Inflammatory macrophage treated with lipopolysaccharide for 4 hours (primary cell): ENCODE results near the gene MT1X.
A peak's percentile ranks its signal among the peaks of the same experiment; 100 is the strongest.

Experiments
- DNase-seq: peaks from one replicate; pipeline ENCODE4 v3.0.0-alpha.2; 2020

The MT1X gene

DNA sequence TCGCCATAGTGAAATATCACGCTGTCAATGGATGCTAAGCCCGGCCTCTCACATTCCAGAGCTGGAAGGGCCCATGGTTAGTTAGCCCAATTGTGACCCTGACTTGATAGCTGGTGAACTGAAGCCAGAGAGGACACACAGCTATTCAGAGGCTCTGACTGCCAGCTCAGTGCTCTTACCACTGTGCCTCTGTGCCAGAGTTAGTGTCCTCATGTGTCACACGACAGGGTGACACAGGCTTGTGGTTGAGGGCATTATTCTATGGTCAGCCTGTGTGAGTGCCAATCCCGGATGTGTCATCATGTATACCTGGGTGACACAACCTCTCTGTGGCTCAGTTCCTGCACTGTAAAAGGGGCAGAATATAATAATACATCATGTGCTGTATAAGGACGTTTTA, 2.5 kb upstream of the MT1X start:
- peak; percentile 47 for DNase-seq

GRCh38 chr16:56682703-56683397, 580 bp downstream of the MT1X start:
- no peak for DNase-seq

- no peak for DNase-seq
Observed at GRCh38 chr16:56683424-56684172, 1.3 kb downstream of the MT1X start.

DNA sequence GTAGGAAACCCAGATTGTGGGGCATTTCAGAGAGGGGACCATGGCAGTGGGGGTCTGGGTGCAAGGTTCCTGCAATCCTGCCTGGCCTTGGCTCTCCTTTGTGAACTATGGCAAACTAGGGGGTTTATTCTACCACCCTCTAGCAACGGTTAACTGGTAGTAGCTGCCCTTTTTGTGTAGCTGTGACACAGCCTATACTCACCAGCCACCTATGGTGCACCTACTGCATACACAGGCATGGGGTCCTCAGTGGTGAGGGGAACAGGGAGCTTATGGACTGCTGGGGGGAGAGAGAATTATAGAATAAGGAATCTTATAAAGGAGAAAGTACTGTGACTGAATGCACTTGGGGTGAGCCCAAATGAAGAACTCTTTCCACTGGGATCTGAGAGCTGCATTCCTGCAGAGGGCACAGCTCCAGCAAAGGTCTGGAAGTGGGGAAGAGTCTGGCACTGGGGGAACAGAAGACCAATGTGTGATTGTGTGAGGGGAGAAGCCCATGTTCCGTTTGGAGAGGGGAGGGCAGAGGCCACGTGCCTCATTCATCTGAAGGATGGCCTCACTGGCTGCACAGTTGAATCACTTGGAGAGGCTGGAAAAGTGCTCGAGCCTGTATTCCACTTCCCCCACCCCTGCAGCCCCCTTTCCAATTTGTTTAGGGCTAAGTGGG, 2.1 kb downstream of the MT1X start:
- no peak for DNase-seq

DNA sequence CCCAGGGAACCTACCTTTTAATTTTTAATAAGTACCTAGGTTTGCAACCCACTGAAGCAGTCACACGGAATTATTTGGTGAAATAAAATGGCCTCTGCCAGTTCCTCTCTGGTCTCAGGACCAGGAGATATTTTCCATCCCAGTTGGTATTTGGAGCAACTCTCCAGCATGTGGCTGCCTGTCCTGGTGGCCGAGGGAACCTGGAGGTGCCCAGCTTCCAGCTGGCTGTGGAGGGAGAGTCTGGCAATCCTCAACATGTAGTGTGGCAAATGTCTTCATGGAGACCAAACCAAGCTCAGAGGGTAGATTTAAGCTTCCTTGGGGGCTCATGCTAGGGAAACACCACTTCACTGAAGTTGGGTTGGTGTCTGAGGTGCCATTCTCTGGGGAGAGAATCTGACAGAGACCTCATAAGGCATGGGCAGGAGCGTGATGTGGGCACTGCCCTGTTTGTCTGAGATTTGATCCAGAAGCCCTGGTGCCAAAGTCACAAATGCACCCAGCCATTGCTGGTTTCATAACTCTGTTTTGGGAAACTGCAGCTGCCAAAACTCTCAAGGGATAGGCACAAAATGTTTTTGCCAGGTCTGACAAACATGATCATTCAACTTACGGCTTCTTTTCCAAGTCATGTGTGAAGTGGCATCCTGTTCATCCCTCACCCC, 2.8 kb downstream of the MT1X start:
- DNase-seq = no peak

- DNase-seq = no peak
Observed at GRCh38 chr16:56686758-56687157, 4.5 kb downstream of the MT1X start.

- no peak for DNase-seq
Observed at GRCh38 chr16:56688762-56689161, 6.5 kb downstream of the MT1X start.

DNA sequence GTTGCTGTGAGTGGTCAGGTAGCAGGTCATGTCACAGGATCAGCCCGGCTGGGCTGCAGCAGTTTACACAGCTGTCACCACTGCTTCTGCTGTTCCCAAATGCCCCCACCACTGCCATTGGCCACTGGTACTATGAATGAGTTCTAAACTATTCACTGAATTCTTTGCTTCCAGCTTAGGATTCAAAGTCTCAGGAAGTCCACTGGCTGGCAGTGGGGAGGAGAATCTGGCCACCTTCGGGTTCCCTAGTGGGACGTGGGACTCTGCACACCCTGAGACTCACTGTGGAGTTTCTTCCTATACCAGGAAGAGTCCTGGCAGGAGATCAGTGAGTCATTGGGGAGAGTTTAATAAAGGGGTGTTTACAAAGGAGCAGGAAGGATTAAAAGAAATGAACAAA, 6.9 kb downstream of the MT1X start:
- no peak for DNase-seq

DNA sequence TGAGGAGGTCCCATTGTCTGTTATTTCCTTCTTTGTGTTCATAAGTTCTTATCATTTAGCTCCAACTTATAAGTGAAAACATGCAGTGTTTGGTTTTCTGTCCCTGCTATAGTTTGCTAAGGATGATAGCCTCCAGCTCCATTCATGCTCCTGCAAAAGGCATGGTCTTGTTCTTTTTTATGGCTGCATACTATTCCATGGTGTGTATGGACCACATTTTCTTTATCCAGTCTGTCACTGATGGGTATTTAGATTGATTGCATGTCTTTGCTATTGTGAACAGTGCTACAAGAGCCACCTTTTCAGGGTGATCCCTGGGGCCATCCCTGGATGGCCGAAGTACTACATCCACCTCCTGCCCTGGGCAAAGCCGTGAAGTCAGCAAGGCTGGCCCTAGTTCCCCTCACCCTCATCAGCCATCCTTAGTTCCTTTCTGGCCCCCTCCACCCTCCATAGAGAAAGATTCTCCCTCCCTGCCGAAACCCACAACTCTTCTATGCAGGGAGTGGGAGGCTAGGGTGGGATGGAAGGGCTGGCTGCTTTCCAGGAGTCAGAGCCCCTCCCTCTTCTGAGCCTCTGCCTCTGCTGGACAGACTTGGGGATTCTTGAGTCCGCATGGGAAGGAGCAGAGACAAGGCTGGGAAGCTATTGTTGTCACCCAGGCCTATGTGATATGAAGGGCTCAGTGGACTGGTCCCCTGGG, 8.3 kb downstream of the MT1X start:
- no peak for DNase-seq

DNA sequence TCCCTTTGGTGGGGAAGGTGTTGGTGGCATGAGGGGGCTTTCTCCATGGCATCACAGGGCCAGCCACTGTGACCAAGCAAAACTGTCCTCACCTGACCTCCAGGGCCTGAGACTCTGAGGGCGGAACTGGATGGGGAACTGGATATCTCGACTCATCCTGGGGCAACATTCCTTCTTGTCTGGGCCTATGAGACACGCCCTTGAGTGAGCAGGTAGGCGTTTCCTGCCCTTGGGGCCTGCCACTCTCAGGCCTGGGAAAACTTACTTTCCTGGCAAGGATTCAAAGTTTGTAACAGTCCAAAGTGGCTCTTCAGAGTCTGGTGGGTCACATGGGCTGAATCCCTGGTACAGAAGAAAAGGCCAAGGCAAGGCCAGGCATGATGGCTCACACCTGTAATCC, 9.6 kb downstream of the MT1X start:
- peak; percentile 67 for DNase-seq

DNA sequence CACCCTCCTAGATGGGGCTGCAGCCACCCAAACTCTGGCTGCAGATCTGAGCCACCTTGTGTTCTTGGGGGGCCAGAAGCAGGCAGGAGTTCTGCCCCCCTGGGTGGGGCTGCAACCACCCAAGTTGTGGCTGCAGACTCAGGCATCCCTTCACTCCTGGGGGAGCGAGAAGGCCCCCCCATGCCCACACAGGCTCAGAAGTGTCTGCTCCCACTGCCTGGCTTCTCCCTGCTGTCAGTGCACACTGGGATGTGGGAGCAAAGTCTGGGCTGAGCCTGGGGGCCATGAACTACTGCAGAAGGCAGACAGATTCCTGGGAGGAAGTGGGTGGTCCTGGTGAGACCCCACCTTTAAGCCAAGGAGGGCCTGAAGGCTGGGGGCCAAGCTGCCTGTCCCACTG, 13.0 kb downstream of the MT1X start:
- no peak for DNase-seq

DNA sequence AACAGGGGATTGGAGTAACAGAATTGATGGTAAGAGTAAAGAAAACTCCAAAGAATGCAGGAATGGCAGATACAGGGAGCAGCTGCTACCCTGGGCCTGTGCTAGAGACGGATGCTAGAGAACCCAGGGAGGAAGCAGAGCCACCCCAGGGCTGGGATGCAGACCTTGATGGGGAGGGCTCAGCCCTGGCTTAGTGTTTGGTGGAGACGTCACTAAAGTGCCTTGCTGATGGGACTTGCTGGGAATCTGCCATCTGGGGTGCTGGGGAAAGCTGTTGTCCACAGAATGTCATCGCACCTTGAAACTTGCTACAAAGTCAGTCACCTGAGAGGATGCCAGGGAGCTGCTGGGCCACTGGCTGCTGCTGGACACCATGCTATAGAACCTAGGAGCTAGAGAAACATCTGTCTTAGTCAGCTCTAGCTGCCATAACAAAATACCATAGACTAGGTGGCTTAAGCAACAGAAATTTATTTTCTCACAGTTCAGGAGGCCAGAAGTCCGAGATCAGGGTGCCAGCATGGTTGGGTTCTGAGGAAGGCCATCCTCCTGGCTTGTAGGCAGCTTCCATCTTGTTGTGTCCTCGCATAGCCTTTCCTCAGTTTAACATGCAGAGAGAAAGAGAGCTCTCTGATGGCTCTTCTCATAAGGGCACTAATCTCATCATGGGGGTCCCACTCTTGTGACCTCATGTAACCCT, 15.3 kb downstream of the MT1X start:
- no peak for DNase-seq

- DNase-seq = no peak
Observed at GRCh38 chr16:56700195-56700594, 17.9 kb downstream of the MT1X start.

DNA sequence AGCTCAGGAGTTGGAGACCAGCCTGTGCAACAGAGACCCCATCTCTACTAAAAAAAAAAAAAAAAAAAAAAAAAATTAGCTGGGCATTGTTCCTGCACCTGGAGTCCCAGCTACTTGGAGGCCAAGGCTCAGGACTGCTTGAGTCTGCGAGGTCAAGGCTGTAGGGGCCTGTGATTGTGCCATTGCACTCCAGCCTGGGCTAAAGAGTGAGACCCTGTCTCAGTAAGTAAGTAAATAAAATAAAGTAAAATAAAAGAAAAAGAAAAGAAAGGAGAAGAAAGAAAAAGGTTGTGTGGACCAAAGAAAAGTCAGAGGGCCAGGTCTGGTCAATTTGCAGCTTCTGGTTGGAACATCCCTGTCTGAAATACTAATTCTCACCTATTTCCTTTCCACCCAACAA, 18.4 kb downstream of the MT1X start:
- DNase-seq = no peak

GRCh38 chr16:56701534-56701933, 19.3 kb downstream of the MT1X start:
- DNase-seq = no peak

- no peak for DNase-seq
Observed at GRCh38 chr16:56702836-56703235, 20.6 kb downstream of the MT1X start.

GRCh38 chr16:56708525-56709442, 26.5 kb downstream of the MT1X start:
- DNase-seq = no peak

GRCh38 chr16:56709443-56710040, 27.3 kb downstream of the MT1X start:
- no peak for DNase-seq

- no peak for DNase-seq
Observed at GRCh38 chr16:56710181-56710737, 28.0 kb downstream of the MT1X start.

DNA sequence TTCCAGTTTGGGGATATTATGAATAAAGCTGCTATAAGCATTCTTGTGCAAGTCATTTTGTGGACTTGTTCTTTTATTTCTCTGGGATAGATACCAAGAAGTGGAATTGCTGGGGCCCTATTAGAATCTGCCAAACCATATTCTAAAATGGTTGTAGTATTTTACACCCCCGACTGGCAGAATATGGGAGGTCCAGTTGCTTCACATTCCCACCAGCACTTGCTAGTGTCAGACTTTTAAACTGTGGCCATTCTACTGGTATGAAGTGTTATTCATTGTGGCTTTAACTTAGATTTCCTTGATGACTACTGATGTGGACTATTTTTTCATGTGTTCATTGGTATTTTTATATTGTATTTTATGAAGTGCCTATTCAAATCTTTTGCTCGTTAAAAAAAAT, 29.6 kb downstream of the MT1X start:
- DNase-seq = no peak
